ENCODE measurements around the gene RACK1. TPM values are rescaled to one million over a fixed set of nuclear protein-coding genes. Genes with fewer than 3 reads are reported as not detected.

RACK1 gene
- polyA plus RNA-seq, 1 donor (not counting 4 experiments of a cell fraction or from before 2014, with no cell fraction given): 3,291 TPM

- Histone ChIP-seq H3K9me1 (ENCODE audit: control insufficient read depth, extremely low read depth, insufficient read depth, low read length) (no peaks in the 10 kb centered on the region), H3K4me1 (ENCODE audit: control insufficient read depth, extremely low read depth, insufficient read depth, low read length) (peaks cover 6% of the 10 kb centered on the region), H3K36me3 (ENCODE audit: control insufficient read depth in 2 of 2, extremely low read depth in 1 of 2, insufficient read depth in 2 of 2, low read length in 2 of 2) (peaks cover 10 to 17% of the 10 kb centered on the region in 2 experiments), H2AFZ (ENCODE audit: control insufficient read depth, low read length) (no peak overlapping the region), H4K20me1 (ENCODE audit: control insufficient read depth, extremely low read depth, insufficient read depth, low read length) (no peaks in the 10 kb centered on the region), H3K27me3 (ENCODE audit: control insufficient read depth, extremely low read depth, insufficient read depth, low read length) (no peaks in the 10 kb centered on the region), H3K9ac (ENCODE audit: control insufficient read depth, extremely low read depth, insufficient read depth, low read length) (no peak overlapping the region), H3K27ac (ENCODE audit: control insufficient read depth, insufficient read depth, low read length) (no peak overlapping the region), H3K79me2 (ENCODE audit: control insufficient read depth, insufficient read depth, low read length) (peaks cover 2% of the 10 kb centered on the region), H3K9me3 (ENCODE audit: control insufficient read depth, low read depth, low read length) (no peaks in the 10 kb centered on the region), H3K4me3 (ENCODE audit: control insufficient read depth in 2 of 3, extremely low read depth in 1 of 3, insufficient read depth in 2 of 3, low read depth in 1 of 3, low read length in 3 of 3) (no peak overlapping the region), H3K4me2 (ENCODE audit: control insufficient read depth, extremely low read depth, insufficient read depth, low read depth, low read length) (no peak overlapping the region)
- FAIRE-seq: no peak
- TF ChIP-seq EZH2 (IDR thresholded peaks at IDR 0.05; ENCODE audit: low read length) (no peak), CTCF (optimal IDR thresholded peaks at IDR 0.05 in 1 of 3, IDR thresholded peaks at IDR 0.05 in 1 of 3, conservative IDR thresholded peaks at IDR 0.05 in 1 of 3; ENCODE audit: extremely low read depth in 1 of 3, insufficient read depth in 2 of 3, low read length in 3 of 3) (no peak)
- DNase-seq (ENCODE audit: low read depth, low spot score): no peak
- dilution Hi-C loops (cut with MboI; ENCODE audit: extremely low pct_ligation_motif_present, low sequenced_read_pairs): no loop called here
These were observed 48.4 kb downstream of the RACK1 start for GRCh38 chr5:181195249-181195761.

- Histone ChIP-seq H3K27ac (ENCODE audit: control insufficient read depth, insufficient read depth, low read length) (no peak overlapping the region), H3K27me3 (ENCODE audit: control insufficient read depth, extremely low read depth, insufficient read depth, low read length) (no peaks in the 10 kb centered on the region), H3K4me1 (ENCODE audit: control insufficient read depth, extremely low read depth, insufficient read depth, low read length) (peaks cover 8% of the 10 kb centered on the region), H3K79me2 (ENCODE audit: control insufficient read depth, insufficient read depth, low read length) (peaks cover 2% of the 10 kb centered on the region), H3K9ac (ENCODE audit: control insufficient read depth, extremely low read depth, insufficient read depth, low read length) (no peak overlapping the region), H3K9me3 (ENCODE audit: control insufficient read depth, low read depth, low read length) (no peaks in the 10 kb centered on the region), H2AFZ (ENCODE audit: control insufficient read depth, low read length) (no peak overlapping the region), H3K9me1 (ENCODE audit: control insufficient read depth, extremely low read depth, insufficient read depth, low read length) (no peaks in the 10 kb centered on the region), H3K36me3 (ENCODE audit: control insufficient read depth in 2 of 2, extremely low read depth in 1 of 2, insufficient read depth in 2 of 2, low read length in 2 of 2) (peaks cover 9 to 14% of the 10 kb centered on the region in 2 experiments), H3K4me3 (ENCODE audit: control insufficient read depth in 2 of 3, extremely low read depth in 1 of 3, insufficient read depth in 2 of 3, low read depth in 1 of 3, low read length in 3 of 3) (no peak overlapping the region), H4K20me1 (ENCODE audit: control insufficient read depth, extremely low read depth, insufficient read depth, low read length) (no peaks in the 10 kb centered on the region), H3K4me2 (ENCODE audit: control insufficient read depth, extremely low read depth, insufficient read depth, low read depth, low read length) (no peak overlapping the region)
- FAIRE-seq: no peak
- no peak for DNase-seq (ENCODE audit: low read depth, low spot score)
- no peak for TF ChIP-seq EZH2 (IDR thresholded peaks at IDR 0.05; ENCODE audit: low read length)
- TF ChIP-seq CTCF (optimal IDR thresholded peaks at IDR 0.05 in 1 of 3, IDR thresholded peaks at IDR 0.05 in 1 of 3, conservative IDR thresholded peaks at IDR 0.05 in 1 of 3; ENCODE audit: extremely low read depth in 1 of 3, insufficient read depth in 2 of 3, low read length in 3 of 3): no peak
- dilution Hi-C loops (cut with MboI; ENCODE audit: extremely low pct_ligation_motif_present, low sequenced_read_pairs): no loop called here
These were observed 49.0 kb downstream of the RACK1 start for GRCh38 chr5:181194489-181195248.
